ENCODE results near the gene RALGAPA2. TPM values are rescaled to one million over a fixed set of nuclear protein-coding genes. Genes with fewer than 3 reads are reported as not detected.

The RALGAPA2 gene
- total RNA-seq, 2 experiments from 2014 or later = 15.9 to 16.6 TPM

- Mint-ChIP-seq H3K27me3 (no peaks in the 10 kb centered on the region), H3K9me3 (no peaks in the 10 kb centered on the region), H3K4me1 (ENCODE audit: low read depth) (no peaks in the 10 kb centered on the region), H3K27ac (no peak overlapping the region), H3K4me3 (no peak overlapping the region), H3K36me3 (peaks cover 3% of the 10 kb centered on the region)
- CTCF ChIA-PET = interaction anchor here (1.0 kb wide), 1 partner anchor 11 kb away, joined by 3 read pairs; no protein-coding TSS in a partner anchor
- intact Hi-C loops (cut with micrococcal nuclease) = no loop called here
- POLR2A ChIA-PET = no interaction called here
- DNase-seq = no peak
These were observed 316.4 kb downstream of the RALGAPA2 start for GRCh38 chr20:20395903-20396568.

DNA sequence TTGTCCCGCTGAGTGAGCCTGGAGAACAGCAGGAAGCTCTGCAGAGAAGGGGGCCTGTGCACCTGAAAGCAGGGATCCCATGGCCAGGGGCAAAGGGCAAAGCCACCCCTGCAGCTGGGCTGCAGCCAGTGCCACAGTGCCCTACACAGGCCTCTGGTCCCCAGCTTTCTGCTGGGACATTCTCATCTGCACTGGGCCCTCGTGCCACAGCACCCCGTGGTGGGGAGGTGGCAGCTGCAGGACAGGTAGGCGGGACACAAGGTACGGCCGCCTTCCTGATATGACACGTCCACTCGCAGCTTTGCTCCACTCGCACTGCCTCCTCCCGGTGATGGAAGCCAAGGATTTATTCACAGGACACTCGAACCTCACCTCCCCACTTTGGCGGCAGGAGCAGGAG is 317.4 kb downstream of the RALGAPA2 start:
- no peak overlapping the region for H3K27ac Mint-ChIP-seq
- no peaks in the 10 kb centered on the region for H3K27me3 Mint-ChIP-seq
- no peaks in the 10 kb centered on the region for H3K4me1 Mint-ChIP-seq (ENCODE audit: low read depth)
- no peaks in the 10 kb centered on the region for H3K9me3 Mint-ChIP-seq
- intact Hi-C loops (cut with micrococcal nuclease) = no loop called here
- ChIA-PET POLR2A (no interaction called here), CTCF (no interaction called here)
- DNase-seq = no peak
- H3K36me3 Mint-ChIP-seq = peaks cover 3% of the 10 kb centered on the region
- H3K4me3 Mint-ChIP-seq = no peak overlapping the region

DNA sequence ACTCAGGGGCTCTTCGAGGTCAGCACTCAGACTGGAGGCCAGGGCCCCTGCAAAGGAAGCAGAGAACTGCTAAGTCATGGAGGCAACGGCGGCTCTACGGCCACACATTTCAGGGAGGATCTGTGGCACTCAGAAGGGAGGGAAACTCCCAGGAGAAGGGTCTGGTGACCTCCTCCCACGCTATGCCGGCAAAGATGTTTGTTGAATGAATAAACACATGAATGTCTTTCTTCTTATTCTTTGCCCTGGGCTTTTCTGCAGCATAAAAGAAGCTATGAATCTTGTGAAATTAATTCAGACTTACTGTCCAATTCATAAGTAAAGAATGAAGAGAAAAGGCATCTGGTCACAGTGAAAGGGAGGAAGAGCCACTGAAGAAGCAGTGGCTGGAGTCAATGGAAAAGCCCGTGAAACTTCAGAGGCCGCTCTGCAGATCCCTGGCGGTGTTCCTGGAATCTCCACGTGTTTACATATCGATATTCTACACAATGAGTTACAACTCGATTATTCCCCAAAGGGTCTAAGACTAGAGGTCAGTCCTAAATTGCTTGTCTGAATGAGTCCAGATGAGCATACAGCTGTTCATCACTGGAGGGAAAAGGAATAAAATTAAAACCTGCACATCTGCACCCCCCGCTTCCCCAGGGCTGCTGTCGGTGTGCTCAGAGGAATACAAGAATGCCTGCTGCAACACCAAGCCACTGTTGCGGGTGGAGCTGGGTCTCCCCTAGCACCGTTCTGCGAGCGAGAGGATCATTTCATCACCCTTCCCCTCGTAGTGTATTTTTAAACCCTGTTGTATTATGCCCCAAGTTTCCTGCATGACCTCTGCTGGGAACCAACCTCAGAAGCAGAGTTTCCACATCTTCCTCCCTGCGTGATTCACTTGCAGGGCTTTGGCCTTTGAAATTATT is 319.0 kb downstream of the RALGAPA2 start:
- no peak for DNase-seq
- POLR2A ChIA-PET = no interaction called here
- CTCF ChIA-PET = no interaction called here
- Mint-ChIP-seq H3K36me3 (peaks cover 3% of the 10 kb centered on the region), H3K27me3 (no peaks in the 10 kb centered on the region), H3K4me1 (ENCODE audit: low read depth) (no peaks in the 10 kb centered on the region), H3K27ac (no peak overlapping the region), H3K9me3 (no peaks in the 10 kb centered on the region), H3K4me3 (no peak overlapping the region)
- intact Hi-C loops (cut with micrococcal nuclease) = no loop called here

GRCh38 chr20:20391766-20392165 is 320.7 kb downstream of the RALGAPA2 start:
- no peak overlapping the region for H3K4me3 Mint-ChIP-seq
- ChIA-PET POLR2A (no interaction called here), CTCF (no interaction called here)
- H3K36me3 Mint-ChIP-seq = peaks cover 3% of the 10 kb centered on the region
- no peaks in the 10 kb centered on the region for H3K27me3 Mint-ChIP-seq
- H3K4me1 Mint-ChIP-seq (ENCODE audit: low read depth) = no peaks in the 10 kb centered on the region
- no peak for DNase-seq
- H3K9me3 Mint-ChIP-seq = no peaks in the 10 kb centered on the region
- no peak overlapping the region for H3K27ac Mint-ChIP-seq
- intact Hi-C loops (cut with micrococcal nuclease) = no loop called here

- Mint-ChIP-seq H3K27ac (no peak overlapping the region), H3K36me3 (peaks cover 3% of the 10 kb centered on the region), H3K4me3 (no peak overlapping the region), H3K27me3 (no peaks in the 10 kb centered on the region), H3K4me1 (ENCODE audit: low read depth) (no peaks in the 10 kb centered on the region), H3K9me3 (no peaks in the 10 kb centered on the region)
- ChIA-PET CTCF (no interaction called here), POLR2A (no interaction called here)
- DNase-seq = no peak
- intact Hi-C loops (cut with micrococcal nuclease) = no loop called here
These were observed 321.3 kb downstream of the RALGAPA2 start for GRCh38 chr20:20391115-20391514.

- intact Hi-C loops (cut with micrococcal nuclease) = no loop called here
- Mint-ChIP-seq H3K4me1 (ENCODE audit: low read depth) (no peaks in the 10 kb centered on the region), H3K4me3 (no peak overlapping the region), H3K36me3 (peaks cover 3% of the 10 kb centered on the region), H3K9me3 (no peaks in the 10 kb centered on the region), H3K27ac (no peak overlapping the region), H3K27me3 (no peaks in the 10 kb centered on the region)
- CTCF ChIA-PET = no interaction called here
- DNase-seq = no peak
- POLR2A ChIA-PET = no interaction called here
These were observed 322.1 kb downstream of the RALGAPA2 start for GRCh38 chr20:20390393-20390792.

DNA sequence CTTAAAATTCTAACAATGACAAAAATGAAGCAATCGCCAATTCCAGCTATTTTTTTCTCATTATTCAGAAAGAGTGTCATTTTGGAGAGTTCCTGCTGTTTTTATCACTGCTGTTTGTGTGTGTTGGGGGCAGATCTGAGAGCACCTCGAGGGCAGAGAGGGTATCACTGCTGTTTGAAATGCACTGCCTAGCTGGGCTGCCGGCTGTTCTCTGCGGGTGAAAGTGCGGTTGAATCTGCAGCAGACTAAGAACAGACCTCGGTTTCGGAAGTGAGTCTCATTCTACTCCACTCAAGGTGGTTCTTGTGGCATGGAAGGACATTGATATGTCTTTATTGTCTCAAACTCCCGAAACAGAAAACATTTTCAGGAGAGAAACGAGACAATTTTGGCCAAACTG is 326.3 kb downstream of the RALGAPA2 start:
- Mint-ChIP-seq H3K27me3 (peaks cover 3% of the 10 kb centered on the region), H3K9me3 (peaks cover 1% of the 10 kb centered on the region), H3K4me3 (no peak overlapping the region), H3K4me1 (ENCODE audit: low read depth) (no peaks in the 10 kb centered on the region), H3K36me3 (no peaks in the 10 kb centered on the region), H3K27ac (no peak overlapping the region)
- ChIA-PET POLR2A (no interaction called here), CTCF (no interaction called here)
- no peak for DNase-seq
- intact Hi-C loops (cut with micrococcal nuclease) = no loop called here

DNA sequence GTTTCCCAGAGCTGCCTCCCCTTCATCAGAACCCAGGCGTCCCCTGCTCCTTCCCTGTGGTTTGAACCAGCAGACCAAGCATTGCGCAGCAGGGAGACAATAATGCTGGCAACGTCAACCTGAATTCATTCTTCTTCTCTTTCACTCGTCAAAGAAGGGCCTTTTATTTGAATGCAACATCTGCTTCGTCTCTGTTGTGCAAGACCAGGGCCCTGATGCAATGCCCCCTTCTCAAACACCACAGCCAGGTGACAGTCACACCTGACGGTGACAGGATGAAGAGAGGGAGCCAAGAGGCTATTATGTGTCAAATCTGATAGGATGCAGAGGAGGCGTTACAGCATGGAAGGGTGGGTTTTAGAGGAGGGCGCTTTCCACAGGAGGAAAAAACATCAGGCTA is 336.6 kb downstream of the RALGAPA2 start:
- peaks cover 9% of the 10 kb centered on the region for H3K4me1 Mint-ChIP-seq (ENCODE audit: low read depth)
- ChIA-PET POLR2A (no interaction called here), CTCF (no interaction called here)
- DNase-seq = no peak
- H3K36me3 Mint-ChIP-seq = peaks cover 4% of the 10 kb centered on the region
- no peak overlapping the region for H3K4me3 Mint-ChIP-seq
- H3K9me3 Mint-ChIP-seq = peaks cover 4% of the 10 kb centered on the region
- peaks cover 52% of the 10 kb centered on the region for H3K27me3 Mint-ChIP-seq
- H3K27ac Mint-ChIP-seq = no peak overlapping the region
- intact Hi-C loops (cut with micrococcal nuclease) = no loop called here

- Mint-ChIP-seq H3K27me3 (peaks cover 58% of the 10 kb centered on the region), H3K4me3 (no peak overlapping the region), H3K9me3 (no peaks in the 10 kb centered on the region), H3K27ac (no peak overlapping the region), H3K36me3 (peaks cover 3% of the 10 kb centered on the region), H3K4me1 (ENCODE audit: low read depth) (peaks cover 14% of the 10 kb centered on the region)
- intact Hi-C loops (cut with micrococcal nuclease) = no loop called here
- CTCF ChIA-PET = interaction anchor here (1.0 kb wide), 1 partner anchor 14 kb away, joined by 3 read pairs; no protein-coding TSS in a partner anchor
- POLR2A ChIA-PET = no interaction called here
- DNase-seq = no peak
These were observed 339.3 kb downstream of the RALGAPA2 start for GRCh38 chr20:20373091-20373571.

DNA sequence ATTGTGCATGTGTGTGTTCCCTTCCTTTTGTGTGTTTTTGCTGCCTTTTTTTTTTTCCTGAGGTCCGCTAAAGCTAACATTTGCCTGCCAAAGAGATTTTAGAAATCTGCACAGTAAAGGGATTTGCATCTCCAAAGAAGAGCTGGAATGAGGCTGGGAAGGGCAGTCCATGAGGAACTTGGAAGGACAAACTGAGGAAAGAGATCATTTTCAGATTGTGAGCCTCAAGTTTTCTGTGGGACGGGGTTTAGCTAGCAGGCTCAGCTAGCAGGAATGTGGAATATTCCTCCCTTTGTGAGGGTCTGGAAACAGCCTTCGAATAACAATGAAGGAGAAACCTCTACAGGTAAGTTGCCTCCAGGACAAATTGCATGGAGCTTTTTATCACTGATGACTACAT is 340.8 kb downstream of the RALGAPA2 start:
- Mint-ChIP-seq H3K27me3 (peaks cover 63% of the 10 kb centered on the region), H3K9me3 (no peaks in the 10 kb centered on the region), H3K27ac (no peak overlapping the region), H3K4me1 (ENCODE audit: low read depth) (peaks cover 16% of the 10 kb centered on the region), H3K4me3 (no peak overlapping the region), H3K36me3 (peaks cover 3% of the 10 kb centered on the region)
- no peak for DNase-seq
- intact Hi-C loops (cut with micrococcal nuclease) = no loop called here
- ChIA-PET POLR2A (no interaction called here), CTCF (interaction anchor here (1.5 to 1.7 kb wide), 2 partner anchors 12 to 197 kb away, joined by 3 to 7 read pairs; no protein-coding TSS in a partner anchor)

DNA sequence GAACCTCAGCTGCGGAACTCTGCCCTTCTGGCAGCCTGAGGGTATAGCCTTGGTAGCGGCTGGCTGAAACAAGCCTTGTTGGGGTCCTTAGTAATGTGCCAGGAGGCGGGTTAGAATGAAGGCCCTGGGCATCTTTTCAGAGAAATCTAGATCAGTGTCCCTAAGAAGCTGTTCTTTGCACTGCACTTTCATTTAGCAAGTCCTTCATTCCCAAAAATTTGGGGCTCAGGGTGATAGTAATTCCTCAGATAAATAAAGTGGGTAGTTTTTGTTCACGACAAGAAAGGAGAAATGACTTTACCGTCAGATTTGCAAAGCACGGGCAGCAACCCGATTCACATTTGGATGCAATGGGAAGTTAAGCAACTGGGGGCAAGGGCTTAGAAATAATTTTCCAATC is 341.4 kb downstream of the RALGAPA2 start:
- ChIA-PET CTCF (interaction anchor here (1.5 to 1.7 kb wide), 3 partner anchors 12 to 198 kb away, joined by 3 to 7 read pairs (median 4); no protein-coding TSS in a partner anchor), POLR2A (no interaction called here)
- Mint-ChIP-seq H3K4me1 (ENCODE audit: low read depth) (peaks cover 20% of the 10 kb centered on the region), H3K27ac (no peak overlapping the region), H3K27me3 (peaks cover 66% of the 10 kb centered on the region), H3K9me3 (no peaks in the 10 kb centered on the region), H3K36me3 (peaks cover 3% of the 10 kb centered on the region), H3K4me3 (peak overlapping the region; percentile 50)
- intact Hi-C loops (cut with micrococcal nuclease) = no loop called here
- DNase-seq = no peak

DNA sequence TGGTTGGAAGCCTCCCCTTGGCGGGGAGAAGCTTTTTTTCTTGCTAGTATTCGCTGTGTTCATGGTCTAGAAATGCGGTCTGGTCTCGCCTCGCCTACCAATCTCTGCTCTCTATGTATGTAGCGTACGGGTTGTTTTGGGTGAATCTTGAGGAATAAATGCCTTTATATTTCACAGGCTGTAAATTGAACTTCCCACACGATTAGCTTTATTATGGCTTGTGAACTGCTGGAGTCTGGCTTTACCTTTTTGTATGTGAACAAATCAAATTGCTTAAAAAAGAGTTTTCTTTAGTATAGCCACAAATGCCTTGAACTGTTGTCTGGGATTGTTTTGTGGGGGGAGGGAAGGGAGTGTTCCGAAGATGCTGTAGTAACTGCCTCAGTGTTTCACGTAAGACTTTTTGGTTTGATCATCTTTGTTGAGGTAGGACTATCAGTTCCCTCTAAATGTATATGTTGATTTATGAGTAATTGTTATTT is 342.3 kb downstream of the RALGAPA2 start:
- Mint-ChIP-seq H3K27ac (peak overlapping the region; percentile 19), H3K4me1 (ENCODE audit: low read depth) (peaks cover 27% of the 10 kb centered on the region), H3K9me3 (no peaks in the 10 kb centered on the region), H3K36me3 (peaks cover 3% of the 10 kb centered on the region), H3K4me3 (peak overlapping the region; percentile 77), H3K27me3 (peaks cover 65% of the 10 kb centered on the region)
- ChIA-PET POLR2A (interaction anchor here (1.7 kb wide), 1 partner anchor 120 kb away, joined by 3 read pairs; no protein-coding TSS in a partner anchor), CTCF (interaction anchor here (0.8 to 1.6 kb wide), 2 partner anchors 82 to 224 kb away, joined by 3 to 4 read pairs; no protein-coding TSS in a partner anchor)
- no peak for DNase-seq
- intact Hi-C loops (cut with micrococcal nuclease) = no loop called here
